GM21576 (cell line): ENCODE data around the gene CDH8.
"Not testable (repeated sequence)": the region's sequence is repeated elsewhere in the genome, so short reads cannot be mapped to it uniquely, and the experiment has no call there.

ENCODE experiments used
- ATAC-seq: cut with Tn5 transposase; IDR thresholded peaks from one replicate; pipeline ENCODE4 v1.9.1; 2021; ENCODE audit warnings: mild to moderate bottlenecking, moderate library complexity; ENCODE audit not compliant: unreplicated experiment

CDH8 gene

DNA sequence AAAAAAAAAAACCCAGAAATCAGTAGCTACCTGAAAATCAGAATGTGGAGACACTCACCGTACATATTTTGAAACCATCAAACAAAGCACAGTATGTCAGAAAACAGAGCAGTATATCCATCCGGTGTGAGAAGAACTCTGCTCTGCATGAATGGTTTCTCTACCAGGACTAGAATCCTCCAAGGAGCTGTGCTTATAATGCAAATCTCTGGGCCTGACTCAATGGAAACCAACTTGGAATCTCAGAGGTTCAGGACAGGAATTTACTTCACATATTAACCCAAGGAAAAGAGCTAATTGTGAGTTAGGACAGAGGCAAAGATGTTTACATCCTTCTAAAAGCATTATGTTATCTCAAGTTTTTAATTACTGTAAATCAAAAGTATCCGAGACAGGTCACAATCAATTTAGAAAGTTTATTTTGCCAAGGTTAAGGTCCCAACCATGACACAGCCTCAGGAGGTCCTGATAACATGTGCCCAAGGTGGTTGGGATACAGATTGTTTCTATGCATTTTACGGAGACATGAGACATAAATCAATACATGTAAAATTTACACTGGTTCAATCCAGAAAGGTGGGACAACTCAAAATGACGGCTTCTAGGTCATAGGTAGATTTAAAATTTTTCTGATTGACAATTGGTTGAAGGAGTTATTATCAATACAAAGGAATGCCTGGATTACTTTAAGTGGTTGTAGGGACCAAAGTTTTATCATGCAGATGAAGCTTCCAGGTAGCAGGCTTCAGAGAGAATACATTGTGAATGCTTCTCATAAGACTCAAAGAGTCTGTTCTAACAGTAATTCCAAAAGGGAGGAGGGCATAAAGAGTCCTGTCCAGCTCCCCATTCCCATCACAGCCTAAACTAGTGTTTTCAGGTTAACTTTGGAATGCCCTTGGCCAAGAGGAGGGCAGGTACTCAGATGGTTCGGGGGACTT is 164.1 kb downstream of the CDH8 start:
- ATAC-seq = no peak

DNA sequence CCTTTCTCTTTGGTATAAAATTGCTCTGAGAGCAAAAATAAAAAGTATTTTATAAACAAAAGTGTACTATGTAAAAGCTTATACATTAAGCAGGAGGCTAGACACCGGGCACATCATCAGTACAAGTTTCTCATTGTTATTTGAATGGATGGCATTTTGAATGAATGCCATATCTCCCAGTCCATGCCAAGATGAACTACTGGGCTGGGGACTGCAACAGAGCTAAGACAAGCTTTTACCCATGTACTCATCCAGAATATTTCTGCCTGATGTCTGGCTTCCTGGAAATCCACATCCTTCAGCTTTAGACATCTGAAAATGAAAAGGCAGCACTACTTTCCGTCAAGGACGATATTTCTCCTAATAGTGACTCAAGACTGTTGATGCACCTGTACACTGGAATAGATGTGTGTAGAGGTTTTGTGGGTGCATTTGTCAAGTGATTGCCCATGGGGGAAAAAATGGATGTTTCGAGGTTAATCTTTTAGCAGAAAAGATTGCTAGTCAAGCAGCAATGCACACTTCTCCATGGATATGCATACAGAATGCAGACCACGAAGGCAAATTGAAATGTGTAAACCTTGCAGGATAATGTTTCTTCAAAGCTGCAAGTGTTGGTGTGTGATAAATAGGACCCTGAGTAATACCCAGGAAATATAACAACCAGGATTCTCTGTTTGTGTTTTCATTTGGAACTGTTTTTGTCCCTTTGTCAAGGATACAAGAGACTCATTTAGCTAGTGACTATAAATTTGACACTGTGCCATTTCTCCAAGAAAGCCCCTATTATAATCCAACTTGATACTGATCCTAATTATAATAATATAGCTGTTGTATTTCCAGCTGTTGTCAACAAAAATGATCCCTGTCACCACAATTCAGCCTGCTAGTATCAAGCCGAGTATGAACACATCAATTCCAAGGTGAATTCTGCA is 173.8 kb downstream of the CDH8 start:
- no peak for ATAC-seq

DNA sequence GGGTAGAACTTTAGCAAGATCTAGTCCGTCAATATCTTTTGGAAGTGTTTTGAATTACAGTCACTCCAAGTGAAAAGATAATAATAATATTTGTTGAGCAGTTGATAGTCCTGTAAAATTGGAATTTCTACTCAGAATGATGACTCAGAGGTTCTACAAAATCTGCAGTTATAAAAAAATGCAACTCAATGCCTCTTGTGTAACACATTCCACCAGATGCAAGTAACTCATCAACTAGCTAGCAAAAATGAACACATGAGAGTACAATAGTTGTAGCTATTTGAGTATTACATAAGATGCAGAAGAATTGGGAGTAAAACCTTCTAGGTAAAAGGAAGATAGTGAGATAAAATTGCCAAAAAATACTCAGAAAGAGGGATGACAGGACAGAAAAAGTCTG is 177.2 kb downstream of the CDH8 start:
- no peak for ATAC-seq

DNA sequence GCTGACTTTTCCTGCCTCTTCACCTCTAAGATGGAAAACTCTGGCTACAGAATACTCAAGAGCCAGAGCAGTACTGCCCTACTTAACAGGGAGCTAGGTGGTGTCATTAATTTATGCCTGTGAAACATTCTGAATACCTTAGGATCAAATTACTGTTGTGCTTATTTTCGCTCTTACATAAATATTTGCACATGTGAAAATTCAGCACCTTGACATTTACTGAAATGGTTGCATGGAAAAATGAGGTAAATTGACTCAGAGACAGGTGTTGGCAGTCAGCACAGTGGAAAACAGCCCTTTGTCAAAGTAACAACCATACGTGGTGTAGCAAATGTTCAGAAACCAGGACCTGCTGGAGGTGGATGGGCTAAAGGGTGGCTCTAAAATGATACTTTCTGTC is 193.6 kb downstream of the CDH8 start:
- ATAC-seq = no peak

DNA sequence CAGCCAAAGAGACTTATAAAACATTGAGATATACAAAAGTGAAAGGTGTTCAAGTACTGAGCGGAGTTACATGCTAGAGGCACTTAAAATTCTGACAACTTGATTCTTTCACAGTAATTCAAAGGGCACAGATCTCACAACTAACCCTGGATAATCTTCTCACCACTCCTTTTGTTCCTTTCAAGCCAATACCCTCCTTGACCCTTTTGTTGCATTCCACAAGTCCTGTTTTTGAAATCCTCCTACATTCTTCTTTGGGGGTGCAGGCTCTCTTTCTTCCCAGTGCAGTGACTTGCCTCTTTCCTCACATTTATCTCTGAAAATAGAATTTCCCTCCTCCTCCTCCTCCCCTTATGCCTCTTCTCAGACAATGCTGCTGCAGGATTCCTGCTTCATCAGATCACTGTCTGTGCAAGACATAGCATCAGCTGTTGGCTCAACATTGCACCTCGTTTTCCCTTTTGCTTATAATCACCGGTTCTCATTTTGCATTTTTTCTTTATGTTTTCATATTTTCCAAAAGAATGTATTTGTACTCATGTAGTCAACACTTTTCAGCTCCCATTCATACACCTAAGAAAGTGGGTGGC is 199.3 kb downstream of the CDH8 start:
- ATAC-seq = no peak

DNA sequence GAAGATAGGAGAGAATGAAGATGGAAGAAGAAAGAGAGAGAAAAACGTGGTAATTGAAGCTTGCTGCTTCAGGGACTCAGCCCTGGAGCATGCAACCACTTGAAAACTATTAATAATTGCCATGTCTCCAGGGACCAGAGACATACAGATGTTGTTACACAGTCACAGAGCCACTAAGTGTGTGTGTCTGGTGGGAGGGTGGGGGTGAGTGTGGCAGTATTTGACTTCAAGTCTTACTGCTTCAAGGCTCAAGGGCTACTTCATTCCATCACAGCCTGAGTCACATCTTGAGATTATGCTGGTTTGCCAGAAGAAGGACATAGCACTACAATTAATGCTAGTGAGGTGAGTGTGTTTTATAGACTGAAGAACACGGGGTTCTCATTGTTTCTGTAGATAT is 202.2 kb downstream of the CDH8 start:
- no peak for ATAC-seq

DNA sequence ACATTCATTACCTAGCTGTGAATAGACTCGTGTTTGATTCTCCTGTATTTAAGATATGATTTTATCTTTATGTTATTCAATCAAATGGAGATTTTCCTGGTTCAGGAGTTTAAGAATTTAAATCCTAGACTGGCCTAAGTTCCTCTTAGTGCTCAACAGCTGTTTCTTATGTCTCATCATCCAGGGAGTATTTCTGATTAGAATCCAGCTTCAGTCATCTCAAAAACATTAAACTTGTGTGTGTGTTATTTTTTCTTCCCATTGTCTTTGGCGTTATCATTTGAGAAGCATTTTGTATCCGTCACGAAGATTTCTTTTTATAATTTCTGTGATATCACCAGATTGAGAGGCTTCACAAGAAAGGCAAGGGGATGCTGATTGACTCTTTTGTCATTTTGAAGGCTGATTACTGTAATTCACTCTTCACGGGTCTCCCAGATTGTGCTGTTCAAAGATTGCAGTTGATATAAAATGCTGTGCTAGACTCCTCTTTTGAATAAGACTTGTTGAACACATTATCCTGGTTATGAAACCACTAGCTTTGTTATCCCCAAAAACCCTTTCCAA is 204.8 kb downstream of the CDH8 start:
- ATAC-seq = no peak

DNA sequence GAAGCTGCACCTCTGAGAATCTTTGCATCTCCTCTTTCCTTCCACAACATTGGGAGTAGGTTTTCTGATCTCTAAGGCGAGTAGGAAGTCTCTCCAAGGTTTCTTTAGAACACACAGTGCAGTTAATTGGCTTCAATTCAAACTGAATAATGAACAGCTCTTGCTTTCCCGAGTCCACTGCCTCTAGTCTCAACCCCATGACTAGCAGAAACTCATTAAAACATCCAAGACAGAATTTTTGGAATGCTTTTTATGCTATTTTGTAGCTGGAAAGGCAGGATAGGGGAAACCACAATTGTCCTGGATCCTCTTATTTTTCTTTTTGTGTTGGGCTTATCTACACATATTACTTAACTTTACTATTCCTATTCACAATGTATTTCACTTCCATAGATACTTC is 206.6 kb downstream of the CDH8 start:
- no peak for ATAC-seq

DNA sequence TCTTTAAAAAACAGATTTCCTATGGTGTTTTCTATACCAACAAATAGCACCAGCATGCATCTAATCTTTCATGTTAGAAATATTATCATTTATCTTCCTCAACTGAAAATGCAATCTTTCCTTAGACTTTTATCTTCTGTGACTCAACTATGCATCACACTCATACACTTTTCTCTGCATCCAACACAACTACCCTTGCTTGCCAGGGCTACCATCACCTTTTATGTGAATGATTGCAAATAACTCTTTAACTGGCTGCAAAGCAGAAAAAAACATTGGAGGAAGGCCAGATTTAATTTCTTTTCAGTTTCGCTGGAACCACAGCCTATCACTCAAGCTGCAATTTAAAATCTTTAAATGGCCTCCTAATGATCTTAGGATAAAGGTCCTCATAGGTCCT is 212.9 kb downstream of the CDH8 start:
- ATAC-seq = no peak

DNA sequence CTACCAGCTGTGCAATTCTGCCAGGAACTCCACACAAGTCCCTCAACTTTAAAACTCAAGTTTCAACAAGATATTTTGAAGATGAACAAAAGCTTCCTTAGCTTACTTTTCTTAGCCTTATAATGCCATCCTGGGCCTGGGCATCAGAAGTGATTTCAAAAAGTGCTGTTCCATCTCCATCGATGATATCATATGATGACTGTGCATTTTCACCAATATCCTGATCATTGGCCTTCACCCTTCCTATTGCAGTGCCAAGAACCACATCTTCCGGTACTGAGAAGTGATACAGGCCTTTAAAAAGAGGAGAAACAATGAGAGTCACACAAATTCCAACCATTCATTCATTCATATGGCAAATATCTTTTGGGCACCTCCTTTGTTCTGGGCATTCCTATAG is 215.4 kb downstream of the CDH8 start:
- no peak for ATAC-seq

DNA sequence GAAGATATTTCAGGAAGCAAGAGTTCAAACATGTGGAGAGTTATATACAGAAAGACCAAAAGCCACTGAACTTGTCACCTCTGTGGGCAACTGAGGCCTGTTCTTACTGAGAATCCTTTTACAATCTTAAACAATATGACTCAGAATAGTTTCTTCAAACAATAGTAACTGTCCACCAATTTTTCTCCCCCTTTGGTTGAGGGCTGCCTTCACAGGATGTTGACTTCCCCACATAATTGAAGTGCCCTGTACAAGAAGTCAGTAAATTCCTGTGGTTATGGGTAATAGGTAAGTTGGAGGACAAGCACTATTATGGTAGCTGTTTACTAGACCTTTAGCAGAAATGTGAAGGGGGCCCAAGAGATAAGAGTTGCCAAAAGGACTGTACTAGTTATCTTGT is 215.8 kb downstream of the CDH8 start:
- ATAC-seq = no peak

DNA sequence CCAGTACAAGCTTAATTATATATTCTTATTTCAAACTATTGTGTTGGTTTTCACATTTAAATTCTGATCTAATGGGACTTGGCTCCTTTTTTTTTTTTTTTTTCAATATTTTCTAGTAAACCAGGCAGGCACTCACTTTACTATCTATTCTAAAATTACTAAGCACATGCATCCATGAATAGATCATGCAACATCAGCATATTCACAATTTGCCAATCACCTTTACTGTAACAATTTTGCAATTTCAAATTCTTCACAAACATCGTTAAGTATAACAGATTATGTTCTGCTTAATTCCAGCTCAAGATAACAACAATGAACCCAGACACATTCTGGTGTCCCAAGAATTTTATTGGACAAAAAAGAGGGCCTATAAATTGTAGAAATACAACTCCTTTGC is 217.4 kb downstream of the CDH8 start:
- no peak for ATAC-seq

DNA sequence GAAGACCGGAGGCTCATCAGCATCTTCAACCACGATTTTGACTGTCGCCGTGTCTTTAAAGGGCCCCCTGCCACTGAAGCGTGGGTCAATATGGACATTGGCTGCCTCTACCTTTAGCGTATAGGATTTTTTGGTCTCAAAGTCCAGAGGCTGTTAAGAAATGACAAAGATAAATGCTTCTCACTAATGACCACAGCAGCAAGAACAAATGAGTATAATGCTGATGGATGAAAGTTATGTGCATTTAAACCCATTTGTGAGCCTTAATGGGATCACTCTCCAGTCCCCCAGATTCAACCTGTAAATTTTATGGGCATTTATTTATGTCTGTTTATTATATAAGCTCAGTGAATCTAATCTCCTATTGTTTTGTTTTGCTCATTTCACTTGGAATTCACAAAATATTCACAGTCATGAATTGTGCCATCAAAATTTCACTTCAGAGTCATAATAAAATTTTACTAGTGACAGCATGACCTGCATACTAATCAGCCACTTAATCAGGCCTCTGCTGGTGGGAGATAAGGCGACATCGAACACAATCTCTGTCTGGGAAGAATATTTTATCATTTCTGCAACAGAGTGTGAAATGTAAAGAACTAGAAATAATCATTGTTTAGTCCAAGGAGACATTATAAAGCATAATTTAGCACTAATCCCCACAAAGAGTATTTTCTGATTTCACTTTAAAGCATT is 218.5 kb downstream of the CDH8 start:
- no peak for ATAC-seq

DNA sequence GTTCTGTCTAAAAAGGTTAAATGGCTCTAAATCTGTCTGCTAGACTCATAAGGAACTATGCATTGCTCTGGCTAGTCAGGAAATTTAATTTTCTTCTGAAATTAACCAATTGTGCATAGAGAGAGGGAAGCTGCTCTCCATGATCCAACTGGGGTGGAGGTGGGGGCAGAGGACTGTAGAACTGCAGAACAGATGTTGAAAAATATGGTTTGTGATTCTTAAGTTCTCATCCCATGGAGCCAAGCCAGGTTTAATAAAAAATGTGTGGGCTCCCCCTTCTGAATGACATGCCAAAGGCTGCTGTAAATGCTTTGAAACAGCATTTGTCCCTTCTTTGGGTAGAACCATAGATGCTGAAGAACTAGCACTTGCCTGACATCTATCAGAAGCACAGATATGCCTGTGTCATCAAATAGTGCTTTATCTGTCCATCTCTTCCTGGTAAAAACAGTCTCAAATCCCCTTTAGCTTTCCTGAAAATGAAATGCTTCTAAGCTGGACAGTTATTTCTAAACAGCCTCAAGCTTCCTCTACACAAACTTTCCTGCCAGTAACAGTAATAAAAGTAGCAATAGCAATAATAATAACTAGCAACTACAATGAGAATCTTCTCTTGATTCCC is 221.4 kb downstream of the CDH8 start:
- ATAC-seq = no peak

DNA sequence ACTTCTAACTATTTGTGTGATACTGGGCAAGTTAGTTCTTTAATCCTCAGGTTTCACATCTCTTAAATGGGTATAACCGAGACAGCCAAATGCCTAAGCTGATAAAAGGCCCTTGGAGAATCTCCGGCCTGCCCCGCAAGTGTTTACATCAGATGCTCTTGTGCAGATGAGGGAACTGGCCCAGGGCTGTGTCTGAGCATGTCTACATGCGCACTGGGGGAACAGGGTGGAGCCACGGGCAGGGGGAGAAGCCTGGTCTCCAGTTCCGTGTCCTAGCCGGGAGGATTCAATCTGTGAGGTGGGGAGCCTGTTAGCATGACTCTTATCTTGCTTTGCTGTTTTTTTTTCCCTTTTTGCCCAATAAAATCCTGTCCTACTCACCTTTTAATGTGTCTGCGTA is 222.9 kb downstream of the CDH8 start:
- no peak for ATAC-seq

DNA sequence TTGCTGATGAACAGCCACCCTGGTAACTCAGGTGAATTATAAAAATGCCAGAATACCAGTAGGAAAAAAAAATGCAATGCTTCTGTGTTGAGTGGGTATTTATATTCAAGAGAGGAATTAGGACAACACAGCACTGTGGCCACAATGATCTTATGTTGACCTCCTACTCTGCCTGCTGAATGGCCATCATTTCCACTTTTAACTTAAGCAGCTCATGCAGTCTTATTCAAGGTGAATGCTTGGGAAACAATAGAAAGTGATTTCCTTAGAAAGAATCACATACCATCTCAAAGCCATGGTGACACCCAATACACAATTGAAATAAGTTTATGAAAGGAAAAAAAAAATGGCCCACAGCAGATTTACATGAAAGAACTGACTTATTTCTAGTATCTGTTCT is 224.0 kb downstream of the CDH8 start:
- ATAC-seq = no peak

DNA sequence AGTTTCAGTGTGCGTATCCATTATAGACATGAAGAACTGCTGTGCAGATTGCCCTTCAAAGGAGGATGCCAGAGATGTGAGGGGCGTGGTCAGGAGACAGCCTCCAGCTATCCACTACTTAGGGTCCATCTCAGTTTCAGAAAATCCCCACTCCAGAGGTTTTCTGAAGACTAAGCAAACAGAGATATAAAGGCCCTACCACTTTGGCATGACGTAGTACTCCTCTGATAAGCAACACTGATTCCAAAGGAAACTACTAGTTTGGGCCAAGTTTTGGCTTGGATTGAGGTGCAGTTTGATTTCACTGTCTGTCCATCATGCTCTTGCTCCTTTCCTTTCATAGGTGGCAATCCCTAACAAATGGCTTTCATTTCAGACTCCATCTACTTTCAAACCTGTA is 228.7 kb downstream of the CDH8 start:
- ATAC-seq = no peak

DNA sequence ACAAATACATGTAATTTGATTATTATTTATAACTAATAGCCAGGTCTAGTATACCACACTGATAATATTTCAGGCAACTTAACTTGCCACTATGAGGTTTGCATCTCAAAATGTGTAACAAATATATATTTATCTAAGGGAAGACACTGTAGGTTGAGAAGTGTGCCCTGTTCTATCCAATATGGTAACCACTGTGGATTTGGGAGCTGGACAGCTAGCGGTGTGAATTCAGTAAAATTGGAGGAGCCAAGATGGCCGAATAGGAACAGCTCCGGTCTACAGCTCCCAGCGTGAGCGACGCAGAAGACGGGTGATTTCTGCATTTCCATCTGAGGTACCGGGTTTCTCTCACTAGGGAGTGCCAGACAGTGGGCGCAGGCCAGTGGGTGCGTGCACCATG is 235.0 kb downstream of the CDH8 start:
- not testable (repeated sequence) for ATAC-seq

DNA sequence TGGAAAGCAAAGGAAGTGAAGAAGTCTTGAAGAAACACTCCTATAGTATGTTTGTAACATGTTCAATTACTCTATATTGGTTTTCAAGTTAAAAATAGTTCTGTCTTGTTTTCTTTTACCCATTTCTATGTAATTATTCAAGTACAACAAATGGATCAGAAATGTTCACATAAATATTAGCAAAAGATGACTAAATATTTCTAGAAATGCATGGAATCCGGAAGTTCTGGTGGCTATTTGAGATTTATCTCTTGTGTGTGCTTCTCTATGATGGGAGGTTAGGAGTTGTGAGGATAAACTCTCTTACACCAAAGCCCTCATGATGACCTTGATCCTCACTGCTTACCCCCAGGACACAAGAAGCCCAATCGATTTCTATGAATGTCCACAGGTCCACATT is 237.5 kb downstream of the CDH8 start:
- ATAC-seq = no peak

DNA sequence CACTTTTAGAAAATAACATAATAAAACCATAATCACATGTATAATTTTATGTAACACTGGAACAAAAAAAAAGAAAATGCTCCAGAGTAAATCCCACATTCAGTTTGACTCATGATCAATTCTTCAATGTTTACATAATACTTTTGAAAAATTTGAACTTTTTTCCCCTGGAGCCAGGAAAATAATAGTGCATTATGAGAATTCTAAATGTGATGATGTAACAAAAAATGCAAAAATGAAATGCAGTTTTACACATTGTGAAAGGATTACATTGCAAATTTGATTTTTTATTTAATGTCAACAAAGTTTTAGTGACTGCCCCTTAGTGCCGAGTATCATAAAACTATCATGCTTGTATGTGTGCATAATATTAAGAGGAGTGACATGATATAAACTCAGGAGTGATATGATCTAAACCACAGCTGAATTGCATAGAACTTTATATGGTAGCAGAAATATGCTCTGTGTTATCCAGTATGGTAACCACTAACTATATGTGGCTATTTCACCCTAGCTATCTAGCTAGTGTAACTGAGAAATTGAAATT is 238.2 kb downstream of the CDH8 start:
- no peak for ATAC-seq
